Measurements from ENCODE around the gene UNC5A.

GRCh38 chr5:176866707-176867310, 56.5 kb downstream of the UNC5A start:
- no peak for TF ChIP-seq CTCF (IDR thresholded peaks at IDR 0.05)
- TF ChIP-seq POLR2A (IDR thresholded peaks at IDR 0.05): no peak
